ENCODE measurements around the gene TRIM40.

Gene TRIM40

GRCh38 chr6:30111266-30111856, 24.6 kb upstream of the TRIM40 start:
- TF ChIP-seq FOXP2 (optimal IDR thresholded peaks at IDR 0.05; ENCODE audit: borderline replicate concordance, extremely low read depth, extremely low read length, insufficient read depth): no peak
- no peak for TF ChIP-seq SIN3A (IDR thresholded peaks at IDR 0.05; ENCODE audit: borderline replicate concordance, insufficient read depth, low read length)
- TF ChIP-seq TAF1 (IDR thresholded peaks at IDR 0.05; ENCODE audit: borderline replicate concordance, insufficient read depth, low read length): no peak
- no peak for TF ChIP-seq REST (IDR thresholded peaks at IDR 0.05; ENCODE audit: insufficient read depth in 1 of 2, low read depth in 2 of 2, low read length in 2 of 2)
- TF ChIP-seq POLR2AphosphoS5 (IDR thresholded peaks at IDR 0.05; ENCODE audit: low read depth, low read length): no peak

- TF ChIP-seq POLR2AphosphoS5 (IDR thresholded peaks at IDR 0.05; ENCODE audit: low read depth, low read length) (no peak), REST (IDR thresholded peaks at IDR 0.05; ENCODE audit: insufficient read depth in 1 of 2, low read depth in 2 of 2, low read length in 2 of 2) (no peak), SIN3A (IDR thresholded peaks at IDR 0.05; ENCODE audit: borderline replicate concordance, insufficient read depth, low read length) (no peak), TAF1 (IDR thresholded peaks at IDR 0.05; ENCODE audit: borderline replicate concordance, insufficient read depth, low read length) (no peak), FOXP2 (optimal IDR thresholded peaks at IDR 0.05; ENCODE audit: borderline replicate concordance, extremely low read depth, extremely low read length, insufficient read depth) (no peak)
Measured at GRCh38 chr6:30112402-30112994, 23.4 kb upstream of the TRIM40 start.

GRCh38 chr6:30113003-30113759, 22.8 kb upstream of the TRIM40 start, which contains the start of gene TRIM31:
Gene TRIM31, minus strand, starts transcription at chr6:30113090. Its CDS starts 285 bp downstream, at chr6:30112805.
- no peak for TF ChIP-seq REST (IDR thresholded peaks at IDR 0.05; ENCODE audit: insufficient read depth in 1 of 2, low read depth in 2 of 2, low read length in 2 of 2)

GRCh38 chr6:30113841-30114240, 22.1 kb upstream of the TRIM40 start:
- no peak for TF ChIP-seq POLR2AphosphoS5 (IDR thresholded peaks at IDR 0.05; ENCODE audit: low read depth, low read length)
- TF ChIP-seq REST (IDR thresholded peaks at IDR 0.05; ENCODE audit: insufficient read depth in 1 of 2, low read depth in 2 of 2, low read length in 2 of 2): no peak
- TF ChIP-seq SIN3A (IDR thresholded peaks at IDR 0.05; ENCODE audit: borderline replicate concordance, insufficient read depth, low read length): no peak
- TF ChIP-seq FOXP2 (optimal IDR thresholded peaks at IDR 0.05; ENCODE audit: borderline replicate concordance, extremely low read depth, extremely low read length, insufficient read depth): no peak
- no peak for TF ChIP-seq TAF1 (IDR thresholded peaks at IDR 0.05; ENCODE audit: borderline replicate concordance, insufficient read depth, low read length)

All from PFSK-1 (cell line).